Activated T-cell treated with anti-CD3 and anti-CD28 coated beads, Interleukin-2, amount 50 U/mL, for 48 hours (primary cell): ENCODE measurements around the gene HP.
"Not testable (repeated sequence)": the region's sequence is repeated elsewhere in the genome, so short reads cannot be mapped to it uniquely, and the experiment has no call there.

Experiments
- DNase-seq, 2 experiments: peaks; one replicate each; pipeline ENCODE4 v3.0.0-alpha.2; 2020

Gene HP

DNA sequence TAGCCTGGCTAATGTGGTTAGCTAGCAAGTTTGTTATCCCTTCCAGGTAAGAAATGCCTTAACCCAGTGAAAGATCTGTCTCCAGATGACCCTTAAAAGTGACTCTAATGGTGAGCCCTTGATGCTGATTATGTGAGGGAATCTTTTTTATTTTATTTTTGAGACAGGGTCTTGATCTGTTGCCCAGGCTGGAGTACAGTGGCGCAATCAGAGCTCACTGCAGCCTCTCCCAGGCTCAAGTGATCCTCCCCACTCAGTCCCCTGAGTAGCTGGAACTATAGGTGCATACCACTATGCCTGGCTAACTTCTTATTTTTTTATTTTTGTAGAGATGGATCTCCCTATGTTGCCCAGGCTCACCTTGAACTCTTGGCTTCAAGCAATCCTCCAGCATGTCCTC, 10.8 kb upstream of the HP start:
- no peak for DNase-seq

DNA sequence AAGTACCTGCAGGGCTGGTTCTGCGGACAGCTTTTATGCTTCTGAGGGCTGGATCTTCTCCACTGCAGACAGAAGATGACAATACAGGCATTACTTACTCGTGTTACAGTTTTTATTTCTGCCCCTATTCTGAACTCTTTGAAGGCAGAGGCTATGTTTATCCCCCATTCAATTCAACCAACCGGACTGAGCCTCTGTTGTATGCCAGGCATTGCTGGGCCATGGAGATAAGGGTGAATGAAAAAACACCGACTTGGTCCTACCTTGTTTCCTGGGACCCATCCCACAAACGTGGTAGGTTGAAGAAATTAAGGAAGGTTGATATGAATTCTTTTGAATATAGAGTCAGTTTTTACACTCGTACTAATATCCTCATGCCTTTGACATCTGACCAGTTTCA, 10.0 kb upstream of the HP start:
- DNase-seq = no peak

DNA sequence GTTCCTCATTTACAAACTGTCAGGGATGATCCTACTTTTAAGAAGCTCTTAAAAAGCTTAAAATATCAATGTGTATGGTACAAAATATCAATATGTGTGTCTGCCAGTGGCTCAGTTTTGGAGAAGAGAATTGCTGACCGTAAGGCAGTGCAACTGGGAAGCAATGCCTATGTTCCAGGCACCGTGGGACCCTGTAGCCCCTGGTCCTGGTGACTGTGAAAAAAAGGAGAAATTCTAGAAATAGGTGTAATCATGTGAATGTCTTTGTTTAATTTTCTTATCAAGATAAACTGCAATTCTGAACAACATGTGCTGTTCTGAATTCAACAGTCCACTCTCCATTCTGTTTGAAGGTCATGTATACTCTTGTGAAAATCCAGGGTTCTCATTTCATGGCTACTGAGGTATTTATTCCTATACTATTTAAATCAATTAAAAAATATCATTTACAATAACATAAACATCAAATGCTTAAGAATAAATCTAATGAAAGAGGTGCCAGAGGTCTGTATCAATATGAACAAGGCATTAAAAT, 9.4 kb upstream of the HP start:
- no peak for DNase-seq

DNA sequence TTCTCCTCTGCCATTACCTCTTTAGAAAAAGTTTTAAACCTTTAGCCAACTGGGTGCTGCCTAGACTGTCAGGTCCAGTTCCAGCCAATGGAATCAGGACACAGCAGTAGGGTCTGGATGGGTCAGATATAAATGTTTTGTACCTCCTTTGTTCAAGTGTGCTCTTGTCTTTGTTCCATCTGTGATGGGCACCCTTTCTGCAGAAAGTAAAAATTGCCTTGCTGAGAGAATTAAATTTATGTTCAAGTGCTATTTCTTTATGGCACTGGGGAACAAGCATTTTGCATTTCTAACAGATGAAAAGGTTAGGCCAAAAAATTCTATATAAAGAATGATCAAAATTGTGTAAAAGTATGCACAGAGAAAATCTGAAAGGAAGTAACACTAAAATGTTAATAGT, 5.2 kb upstream of the HP start:
- no peak for DNase-seq

DNA sequence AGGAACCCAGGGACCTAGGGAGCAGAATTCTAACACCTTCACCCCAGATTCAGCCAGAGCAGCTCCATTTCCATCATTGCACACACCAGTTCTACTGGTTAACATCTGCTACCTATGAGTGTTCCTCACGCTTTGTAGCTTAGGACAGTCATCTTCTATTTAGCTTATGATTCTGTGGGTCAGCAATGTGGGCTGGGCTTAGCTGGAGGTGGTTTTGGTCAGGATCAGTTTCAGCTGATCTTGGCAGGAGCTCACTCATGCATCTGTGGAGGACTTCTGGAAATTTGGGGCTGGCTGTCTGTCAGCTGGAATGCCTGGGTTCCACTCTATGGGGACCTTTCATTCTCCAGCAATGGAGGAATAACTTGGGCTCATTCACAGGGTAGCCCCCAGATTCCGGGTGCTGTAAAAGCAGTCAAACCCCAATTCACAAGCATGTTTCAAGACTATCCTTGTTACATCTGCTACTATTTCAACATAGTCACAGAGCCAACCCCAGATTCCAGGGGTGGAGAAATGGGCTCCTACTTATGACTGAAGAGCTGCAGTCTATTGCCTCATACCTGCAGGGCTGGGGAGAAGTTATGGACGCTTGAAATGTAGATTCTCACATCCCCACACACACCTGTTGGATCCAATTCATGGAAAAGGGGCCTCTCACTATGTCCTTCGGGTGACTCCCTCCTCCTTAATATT, 3.4 kb upstream of the HP start:
- no peak for DNase-seq

DNA sequence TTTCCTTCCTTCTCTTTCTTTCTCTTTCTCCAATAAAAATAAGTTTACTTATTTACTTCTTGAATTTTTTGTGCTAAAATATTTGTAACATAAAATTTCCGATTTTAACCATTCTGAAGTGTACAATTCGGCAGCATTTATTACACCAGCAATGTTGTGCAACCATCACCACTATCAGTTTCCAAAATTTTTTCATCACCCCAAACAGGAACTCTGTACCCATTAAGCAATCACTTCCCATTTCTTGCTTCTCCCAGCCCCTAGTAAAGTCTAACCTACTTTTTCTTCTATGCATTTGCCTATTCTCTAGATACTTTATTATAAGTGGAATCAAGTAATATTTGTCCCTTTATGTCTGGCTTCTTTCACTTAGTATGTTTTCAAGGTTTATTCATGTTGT, 2.5 kb upstream of the HP start:
- DNase-seq = no peak

DNA sequence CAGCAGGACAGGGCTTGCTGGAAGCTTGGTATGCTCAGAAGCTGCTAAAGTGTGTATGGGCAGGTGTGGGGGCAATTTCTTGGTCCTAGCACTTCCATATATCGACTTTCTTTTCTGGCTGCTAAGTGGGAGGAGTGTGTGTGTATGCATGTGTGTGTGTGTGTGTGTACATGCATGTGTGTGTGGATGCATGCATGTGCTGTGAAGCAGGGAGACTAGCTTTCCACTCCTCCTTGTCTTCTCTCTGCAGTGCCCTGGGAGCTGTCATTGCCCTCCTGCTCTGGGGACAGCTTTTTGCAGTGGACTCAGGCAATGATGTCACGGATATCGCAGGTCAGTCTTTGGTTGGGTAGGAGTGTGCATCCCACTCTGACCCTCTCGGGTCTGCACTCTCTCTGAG, 1.6 kb downstream of the HP start:
- no peak for DNase-seq

DNA sequence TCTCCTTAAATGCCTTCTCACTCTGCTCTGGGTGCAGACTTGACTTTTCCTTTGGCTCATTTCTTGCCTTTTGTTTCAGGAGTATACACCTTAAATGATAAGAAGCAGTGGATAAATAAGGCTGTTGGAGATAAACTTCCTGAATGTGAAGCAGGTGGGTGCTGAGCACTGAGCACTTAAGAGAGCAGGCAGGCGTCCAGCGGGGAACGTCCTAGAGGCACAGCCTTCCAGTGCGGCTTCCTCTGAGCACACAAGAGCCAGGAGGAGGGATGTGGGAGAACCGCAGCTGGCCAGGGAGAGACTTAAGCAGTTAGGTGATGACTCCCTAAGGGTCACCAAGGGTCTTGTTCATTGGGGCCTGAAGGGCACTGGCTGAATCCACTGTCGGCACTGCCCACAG, 3.0 kb downstream of the HP start:
- DNase-seq = not testable (repeated sequence)

DNA sequence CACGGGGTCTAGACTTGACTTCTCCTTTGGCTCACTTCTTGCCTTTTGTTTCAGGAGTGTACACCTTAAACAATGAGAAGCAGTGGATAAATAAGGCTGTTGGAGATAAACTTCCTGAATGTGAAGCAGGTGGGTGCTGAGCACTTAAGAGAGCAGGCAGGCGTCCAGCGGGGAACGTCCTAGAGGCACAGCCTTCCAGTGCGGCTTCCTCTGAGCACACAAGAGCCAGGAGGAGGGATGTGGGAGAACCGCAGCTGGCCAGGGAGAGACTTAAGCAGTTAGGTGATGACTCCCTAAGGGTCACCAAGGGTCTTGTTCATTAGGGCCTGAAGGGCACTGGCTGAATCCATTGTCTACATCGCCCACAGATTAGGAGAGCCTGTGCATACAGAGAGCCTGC, 4.8 kb downstream of the HP start:
- not testable (repeated sequence) for DNase-seq

DNA sequence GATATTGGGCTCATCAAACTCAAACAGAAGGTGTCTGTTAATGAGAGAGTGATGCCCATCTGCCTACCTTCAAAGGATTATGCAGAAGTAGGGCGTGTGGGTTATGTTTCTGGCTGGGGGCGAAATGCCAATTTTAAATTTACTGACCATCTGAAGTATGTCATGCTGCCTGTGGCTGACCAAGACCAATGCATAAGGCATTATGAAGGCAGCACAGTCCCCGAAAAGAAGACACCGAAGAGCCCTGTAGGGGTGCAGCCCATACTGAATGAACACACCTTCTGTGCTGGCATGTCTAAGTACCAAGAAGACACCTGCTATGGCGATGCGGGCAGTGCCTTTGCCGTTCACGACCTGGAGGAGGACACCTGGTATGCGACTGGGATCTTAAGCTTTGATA, 6.1 kb downstream of the HP start:
- DNase-seq = no peak

DNA sequence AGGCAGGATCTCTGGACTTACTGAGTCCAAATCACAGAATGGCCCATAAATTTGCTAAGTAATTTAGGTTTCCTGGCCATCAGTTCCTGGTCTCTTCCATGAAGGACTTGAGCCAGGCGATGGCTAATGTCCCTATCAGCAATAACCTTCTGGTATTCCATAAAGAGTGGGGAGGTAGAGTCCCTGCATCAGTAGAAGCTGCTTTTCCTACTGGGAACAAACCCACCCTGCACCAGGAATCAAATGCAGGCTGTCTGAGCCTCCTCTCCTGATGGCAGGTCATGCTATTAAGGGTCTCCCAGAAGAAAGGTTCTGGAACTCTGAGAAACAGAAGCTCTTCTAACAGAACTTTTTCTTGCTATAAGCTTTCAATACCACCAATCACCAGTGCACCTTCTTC, 7.3 kb downstream of the HP start:
- DNase-seq = no peak

DNA sequence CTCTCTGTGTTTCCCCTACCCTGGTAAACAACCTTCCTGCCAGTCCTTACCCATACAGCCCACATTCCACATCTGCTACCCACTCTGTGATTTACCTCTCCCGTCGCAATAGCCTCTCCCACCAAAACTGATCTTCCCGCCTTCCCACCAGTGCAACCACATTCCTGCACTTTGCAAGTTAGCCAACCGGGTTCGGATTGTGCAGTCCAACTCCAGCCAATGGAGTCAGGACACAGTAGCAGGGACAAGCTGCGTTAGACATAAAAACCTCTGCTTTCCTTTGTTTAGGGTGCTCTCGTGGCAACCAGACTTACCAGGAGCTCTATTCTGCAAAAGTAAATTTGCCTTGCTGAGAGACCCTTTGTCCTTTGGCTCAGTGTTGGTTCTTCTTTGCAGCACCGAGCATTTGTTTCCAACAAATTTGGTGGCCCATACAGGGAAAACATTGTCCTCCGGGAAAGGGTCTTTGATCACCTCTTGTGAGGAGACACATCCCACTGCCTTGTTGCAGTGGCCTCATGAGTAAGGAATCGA, 10.1 kb downstream of the HP start:
- DNase-seq = no peak

DNA sequence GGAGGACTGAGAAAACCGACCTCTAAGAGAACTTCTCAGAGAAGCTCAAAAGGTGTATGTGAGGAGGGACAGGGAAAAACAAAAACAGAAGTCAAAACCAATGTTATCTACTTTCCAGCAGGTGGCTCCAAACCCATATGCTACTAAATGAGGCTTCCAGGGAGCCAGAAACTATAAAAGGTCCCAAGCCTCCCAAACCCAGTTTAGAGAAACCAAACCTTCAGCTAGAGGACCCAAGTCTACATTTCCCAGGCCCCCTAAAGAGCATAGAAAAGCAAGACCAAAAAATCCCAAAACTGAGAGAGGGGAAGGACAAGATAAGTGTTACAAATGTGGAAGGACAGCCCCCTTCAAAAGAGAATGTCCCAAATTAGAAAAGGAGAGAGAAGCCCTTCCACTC, 12.4 kb downstream of the HP start:
- no peak for DNase-seq

DNA sequence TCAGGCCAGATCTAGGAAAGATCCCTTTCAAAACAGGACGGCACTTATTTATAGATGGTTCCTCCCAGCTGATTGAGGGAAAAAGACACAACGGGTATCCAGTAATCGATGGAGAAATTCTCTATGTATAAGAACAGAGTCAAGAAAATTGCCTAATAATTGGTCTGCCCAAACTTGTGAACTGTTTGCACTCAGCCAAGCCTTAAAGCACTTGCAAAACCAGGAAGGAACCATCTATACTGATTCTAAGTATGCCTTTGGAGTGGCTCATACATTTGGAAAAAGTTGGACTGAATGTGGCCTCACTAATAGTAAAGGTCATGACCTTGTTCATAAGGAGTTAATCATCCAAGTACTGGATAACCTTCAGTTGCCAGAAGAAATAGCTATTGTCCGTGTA, 14.6 kb downstream of the HP start:
- no peak for DNase-seq

DNA sequence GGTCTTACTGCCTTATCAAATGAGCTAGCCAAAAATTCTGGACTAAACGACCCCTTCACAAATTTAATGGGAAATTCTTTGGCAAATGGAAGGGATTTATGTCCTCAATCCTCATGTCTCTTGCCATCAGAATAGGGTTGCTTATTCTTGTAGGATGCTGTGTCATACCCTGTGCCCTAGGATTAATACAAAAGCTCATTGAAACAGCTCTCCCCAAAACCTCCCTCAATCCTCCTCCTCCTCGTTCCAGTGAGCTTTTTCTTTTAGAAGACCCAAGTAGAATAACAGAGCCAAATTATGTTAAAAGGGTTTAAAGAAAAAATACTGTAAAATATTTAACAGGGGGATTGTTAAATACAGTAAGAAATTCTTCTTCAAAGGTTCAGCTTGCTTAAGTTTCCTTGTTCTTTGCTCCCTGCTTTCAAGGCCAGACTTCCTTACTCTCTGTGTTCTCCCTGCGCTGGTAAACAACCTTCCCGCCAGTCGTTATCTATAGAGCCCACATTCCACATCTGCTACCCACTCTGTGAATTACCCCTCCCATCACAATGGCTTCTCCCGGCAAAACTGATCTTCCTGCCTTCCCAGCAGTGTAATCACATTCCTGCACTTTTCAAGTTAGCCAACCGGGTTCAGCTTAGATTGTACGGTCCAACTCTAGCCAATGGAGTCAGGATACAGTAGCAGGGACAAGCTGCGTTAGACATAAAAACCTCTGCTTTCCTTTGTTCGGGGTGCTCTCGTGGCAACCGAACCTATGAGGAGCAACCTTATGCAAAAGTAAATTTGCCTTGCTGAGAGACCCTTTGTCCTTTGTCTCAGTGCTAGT, 18.4 kb downstream of the HP start:
- DNase-seq = no peak

DNA sequence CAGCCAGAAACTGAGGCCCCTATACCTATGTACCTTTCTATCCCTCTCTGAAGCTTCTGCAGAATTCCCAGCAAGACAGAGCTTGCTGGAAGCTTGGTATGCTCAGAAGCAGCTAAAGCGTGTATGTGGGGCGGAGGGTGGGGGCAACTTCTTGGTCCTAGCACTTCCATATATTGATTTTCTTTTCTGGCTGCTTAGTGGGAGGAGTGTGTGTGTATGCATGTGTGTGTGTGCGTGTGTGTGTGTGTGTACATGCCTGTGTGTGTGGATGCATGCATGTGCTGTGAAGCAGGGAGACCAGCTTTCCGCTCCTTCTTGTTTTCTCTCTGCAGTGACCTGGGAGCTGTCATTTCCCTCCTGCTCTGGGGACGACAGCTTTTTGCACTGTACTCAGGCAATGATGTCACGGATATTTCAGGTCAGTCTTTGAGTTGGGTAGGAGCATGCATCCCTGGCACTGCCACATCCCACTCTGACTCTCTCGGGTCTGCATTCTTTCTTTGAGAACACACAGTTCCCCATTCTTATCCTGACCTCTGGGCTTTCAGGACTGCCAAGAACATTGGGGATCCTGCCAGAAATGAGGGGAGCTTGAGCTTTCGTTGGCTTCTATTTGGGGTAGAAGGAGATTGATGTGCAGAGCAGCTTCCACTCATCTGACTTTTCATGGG, 19.4 kb downstream of the HP start:
- no peak for DNase-seq

DNA sequence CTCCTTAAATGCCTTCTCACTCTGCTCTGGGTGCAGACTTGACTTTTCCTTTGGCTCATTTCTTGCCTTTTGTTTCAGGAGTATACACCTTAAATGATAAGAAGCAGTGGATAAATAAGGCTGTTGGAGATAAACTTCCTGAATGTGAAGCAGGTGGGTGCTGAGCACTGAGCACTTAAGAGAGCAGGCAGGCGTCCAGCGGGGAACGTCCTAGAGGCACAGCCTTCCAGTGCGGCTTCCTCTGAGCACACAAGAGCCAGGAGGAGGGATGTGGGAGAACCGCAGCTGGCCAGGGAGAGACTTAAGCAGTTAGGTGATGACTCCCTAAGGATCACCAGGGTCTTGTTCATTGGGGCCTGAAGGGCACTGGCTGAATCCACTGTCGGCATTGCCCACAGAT, 20.8 kb downstream of the HP start:
- DNase-seq = not testable (repeated sequence)

DNA sequence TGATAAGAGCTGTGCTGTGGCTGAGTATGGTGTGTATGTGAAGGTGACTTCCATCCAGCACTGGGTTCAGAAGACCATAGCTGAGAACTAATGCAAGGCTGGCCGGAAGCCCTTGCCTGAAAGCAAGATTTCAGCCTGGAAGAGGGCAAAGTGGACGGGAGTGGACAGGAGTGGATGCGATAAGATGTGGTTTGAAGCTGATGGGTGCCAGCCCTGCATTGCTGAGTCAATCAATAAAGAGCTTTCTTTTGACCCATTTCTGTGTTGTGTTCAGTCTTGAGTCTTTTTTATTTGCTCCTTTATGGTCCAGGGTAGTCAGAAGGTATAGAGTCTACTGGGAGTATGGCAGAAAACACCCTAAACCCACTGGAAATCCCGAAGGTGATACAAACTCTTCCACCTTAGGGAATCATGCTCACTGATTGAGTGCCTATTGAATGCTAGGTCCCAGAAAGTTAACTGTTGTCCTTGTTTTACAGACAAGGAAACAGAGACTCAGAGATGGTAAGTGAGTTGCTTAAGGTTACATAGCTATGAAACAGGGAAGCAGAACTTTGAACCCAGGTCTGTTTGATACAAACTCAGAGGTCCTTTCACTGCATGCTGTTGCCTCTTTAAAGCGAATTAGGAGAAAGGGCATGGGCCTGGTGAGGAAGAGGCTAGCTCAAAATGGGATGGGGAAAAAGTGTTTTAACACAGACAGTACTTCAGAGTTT, 22.8 kb downstream of the HP start:
- not testable (repeated sequence) for DNase-seq

DNA sequence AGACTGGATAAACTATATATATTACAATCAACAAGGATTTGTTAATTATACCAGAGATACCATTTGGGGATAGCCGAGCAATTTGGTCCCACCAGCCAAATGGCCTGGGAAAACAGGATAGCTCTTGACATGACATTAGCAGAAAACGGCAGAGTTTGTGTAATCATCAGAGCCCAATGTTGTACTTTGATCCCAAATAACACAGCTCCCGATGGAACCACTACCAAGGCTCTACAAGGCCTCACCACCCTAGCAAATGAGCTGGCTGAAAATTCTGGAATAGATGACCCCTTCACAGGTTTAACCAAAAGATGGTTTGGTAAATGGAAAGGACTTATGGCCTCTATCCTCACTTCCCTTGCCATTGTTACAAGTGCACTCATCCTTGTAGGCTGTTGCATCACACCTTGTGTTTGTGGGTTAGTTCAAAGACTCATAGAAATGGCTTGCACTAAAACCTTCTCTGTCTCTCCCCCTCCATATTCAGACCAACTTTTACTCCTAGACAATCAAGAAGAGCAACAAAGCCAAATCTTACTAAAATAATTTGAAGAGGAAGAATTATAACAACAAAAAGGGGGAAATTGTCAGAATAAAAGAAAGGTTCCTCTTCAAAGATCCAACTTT, 29.6 kb downstream of the HP start:
- DNase-seq = no peak

DNA sequence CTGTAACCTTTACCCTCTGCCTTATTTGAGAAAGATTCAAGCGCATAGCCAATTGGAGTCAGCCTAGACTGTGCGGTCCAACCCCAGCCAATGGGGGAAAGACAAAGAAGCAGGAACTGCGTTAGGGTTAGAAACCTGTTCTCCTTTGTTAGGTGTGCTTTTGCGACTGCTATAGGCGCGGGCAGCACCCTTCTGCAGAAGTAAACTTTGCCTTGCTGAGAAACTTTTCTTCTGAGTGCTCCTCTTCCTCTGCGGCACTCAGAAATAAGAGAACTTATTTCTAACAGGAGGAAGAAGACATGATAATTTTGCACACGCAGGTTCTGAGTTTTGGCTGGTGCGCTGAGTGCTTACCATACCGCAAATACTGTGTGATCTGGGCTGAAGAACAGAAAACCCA, 30.1 kb downstream of the HP start:
- no peak for DNase-seq

DNA sequence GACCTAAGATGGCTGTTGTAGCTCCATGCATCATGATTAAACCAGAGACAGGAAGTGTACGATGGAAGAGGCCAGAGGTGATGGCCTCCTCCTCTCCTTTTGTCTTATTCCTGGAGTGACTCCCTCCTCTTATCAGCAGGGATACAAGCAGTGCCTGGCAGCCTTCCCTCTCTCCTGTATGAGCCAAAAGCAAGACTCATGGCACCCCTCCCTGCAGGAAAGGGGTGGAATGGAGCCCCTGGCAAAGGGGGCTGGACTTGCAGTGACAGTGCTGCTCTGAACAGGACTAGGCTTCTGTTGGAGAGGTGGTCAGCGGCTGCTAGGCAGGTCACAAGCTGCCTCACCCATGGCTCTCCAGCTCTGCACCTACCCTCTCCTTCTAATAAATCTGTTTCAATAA, 30.7 kb downstream of the HP start:
- no peak for DNase-seq

DNA sequence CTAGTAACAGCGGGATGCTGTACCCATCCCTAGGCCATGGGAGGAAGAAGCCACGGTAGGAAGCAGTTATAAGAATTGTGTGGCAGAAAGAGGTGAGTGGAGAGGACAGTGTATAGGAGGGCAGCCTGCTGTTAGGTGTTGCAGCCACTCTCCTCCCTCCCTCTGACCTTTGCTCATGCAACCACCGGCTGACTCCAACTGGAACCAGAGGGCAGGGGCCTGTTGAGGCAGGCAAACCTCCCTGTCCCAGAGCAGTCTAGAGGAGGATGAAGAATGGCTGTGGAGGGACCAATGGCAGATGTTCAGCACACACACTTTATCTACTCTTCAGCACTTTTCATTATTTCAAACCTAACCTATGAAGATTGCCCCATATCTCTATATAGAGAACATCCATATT, 36.9 kb downstream of the HP start:
- no peak for DNase-seq
